ENCODE results near the gene SMIM17.

SMIM17 gene

DNA sequence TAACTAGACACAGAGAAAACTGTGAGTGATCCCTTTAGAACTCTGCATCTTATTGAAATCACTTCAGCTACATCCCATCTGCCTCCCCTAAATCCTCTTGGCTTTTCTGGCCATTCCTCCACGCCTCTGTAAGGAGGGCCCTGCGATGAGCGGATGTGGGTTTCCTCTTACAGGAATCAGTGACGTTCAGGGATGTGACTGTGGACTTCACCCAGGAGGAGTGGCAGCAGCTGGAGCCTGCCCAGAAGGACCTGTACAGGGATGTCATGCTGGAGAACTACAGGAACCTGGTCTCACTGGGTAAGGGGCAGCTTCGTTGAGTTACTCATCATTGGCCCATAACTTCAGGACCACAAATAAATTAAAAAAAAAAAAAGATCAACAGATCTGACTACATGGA lies 29.3 kb upstream of the SMIM17 start:
- no peaks in the 10 kb centered on the region for H3K27me3 ChIP-seq (ENCODE audit: control insufficient read depth, insufficient read depth, low read length)
- peaks cover 3% of the 10 kb centered on the region for H3K36me3 ChIP-seq (ENCODE audit: control insufficient read depth, insufficient read depth, low read length)
- H3K9me3 ChIP-seq (ENCODE audit: control insufficient read depth, insufficient read depth, low read length) = peaks cover 18% of the 10 kb centered on the region
- no peak overlapping the region for H3K9ac ChIP-seq (ENCODE audit: low read depth, low read length)
- no peak overlapping the region for H3K4me3 ChIP-seq (ENCODE audit: low read depth, low read length)
- no peaks in the 10 kb centered on the region for H3K4me1 ChIP-seq (ENCODE audit: control insufficient read depth, insufficient read depth, low read length)

DNA sequence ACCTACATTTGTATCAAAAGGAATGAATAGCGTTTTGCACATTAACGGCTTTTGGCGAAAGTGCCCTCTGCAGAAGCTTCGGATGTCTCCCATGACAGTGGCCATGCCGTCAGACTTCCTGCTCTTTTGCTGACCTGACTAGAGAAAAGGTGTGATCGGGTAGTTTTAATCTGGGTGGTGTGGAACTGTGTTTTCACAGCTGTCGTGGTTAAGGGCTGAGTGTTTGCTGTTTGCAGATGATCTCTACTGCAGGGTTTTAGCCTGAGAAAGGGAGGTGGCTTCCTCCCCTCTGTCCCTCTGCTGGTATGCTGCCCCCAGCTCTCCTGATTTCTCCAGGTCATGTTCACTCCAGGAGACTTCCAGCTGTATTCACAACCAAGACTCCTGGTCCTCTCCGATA lies 25.4 kb upstream of the SMIM17 start:
- no peaks in the 10 kb centered on the region for H3K27me3 ChIP-seq (ENCODE audit: control insufficient read depth, insufficient read depth, low read length)
- peaks cover 14% of the 10 kb centered on the region for H3K9me3 ChIP-seq (ENCODE audit: control insufficient read depth, insufficient read depth, low read length)
- H3K4me3 ChIP-seq (ENCODE audit: low read depth, low read length) = no peak overlapping the region
- H3K9ac ChIP-seq (ENCODE audit: low read depth, low read length) = no peak overlapping the region
- H3K4me1 ChIP-seq (ENCODE audit: control insufficient read depth, insufficient read depth, low read length) = no peaks in the 10 kb centered on the region
- peaks cover 14% of the 10 kb centered on the region for H3K36me3 ChIP-seq (ENCODE audit: control insufficient read depth, insufficient read depth, low read length)

DNA sequence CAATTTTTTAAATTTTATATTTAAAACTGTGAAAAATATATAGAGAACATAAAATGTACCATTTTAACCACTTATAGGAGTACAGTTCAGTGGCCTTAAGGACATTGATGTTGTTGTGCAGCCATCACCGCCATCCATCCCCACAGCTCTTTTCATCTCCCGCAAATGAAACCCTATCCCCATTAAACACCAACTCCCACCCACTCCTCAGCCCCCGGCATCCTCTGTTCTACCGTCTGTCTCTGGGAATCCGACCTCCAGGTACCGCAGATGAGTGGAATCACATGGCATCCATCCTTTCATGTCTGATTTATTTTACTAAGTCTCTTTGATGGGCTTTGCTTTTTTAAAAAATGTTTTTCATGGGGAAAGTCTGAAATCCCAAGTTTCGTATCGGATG lies 23.8 kb upstream of the SMIM17 start:
- no peak overlapping the region for H3K4me3 ChIP-seq (ENCODE audit: low read depth, low read length)
- no peaks in the 10 kb centered on the region for H3K4me1 ChIP-seq (ENCODE audit: control insufficient read depth, insufficient read depth, low read length)
- H3K9ac ChIP-seq (ENCODE audit: low read depth, low read length) = no peak overlapping the region
- no peaks in the 10 kb centered on the region for H3K27me3 ChIP-seq (ENCODE audit: control insufficient read depth, insufficient read depth, low read length)
- peaks cover 12% of the 10 kb centered on the region for H3K9me3 ChIP-seq (ENCODE audit: control insufficient read depth, insufficient read depth, low read length)
- H3K36me3 ChIP-seq (ENCODE audit: control insufficient read depth, insufficient read depth, low read length) = peaks cover 20% of the 10 kb centered on the region

DNA sequence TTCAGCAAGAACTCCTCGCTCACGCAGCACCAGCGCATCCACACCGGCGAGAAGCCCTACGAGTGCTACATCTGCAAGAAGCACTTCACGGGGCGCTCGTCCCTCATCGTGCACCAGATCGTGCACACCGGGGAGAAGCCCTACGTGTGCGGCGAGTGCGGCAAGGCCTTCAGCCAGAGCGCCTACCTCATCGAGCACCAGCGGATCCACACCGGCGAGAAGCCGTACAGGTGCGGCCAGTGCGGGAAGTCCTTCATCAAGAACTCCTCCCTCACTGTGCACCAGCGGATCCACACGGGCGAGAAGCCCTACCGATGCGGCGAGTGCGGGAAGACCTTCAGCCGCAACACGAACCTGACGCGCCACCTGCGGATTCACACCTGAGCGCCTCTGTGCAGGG lies 20.6 kb upstream of the SMIM17 start:
- Histone ChIP-seq H3K4me3 (ENCODE audit: low read depth, low read length) (no peak overlapping the region), H3K4me1 (ENCODE audit: control insufficient read depth, insufficient read depth, low read length) (no peaks in the 10 kb centered on the region), H3K9ac (ENCODE audit: low read depth, low read length) (no peak overlapping the region), H3K9me3 (ENCODE audit: control insufficient read depth, insufficient read depth, low read length) (peaks cover 17% of the 10 kb centered on the region), H3K36me3 (ENCODE audit: control insufficient read depth, insufficient read depth, low read length) (peaks cover 20% of the 10 kb centered on the region), H3K27me3 (ENCODE audit: control insufficient read depth, insufficient read depth, low read length) (no peaks in the 10 kb centered on the region)

DNA sequence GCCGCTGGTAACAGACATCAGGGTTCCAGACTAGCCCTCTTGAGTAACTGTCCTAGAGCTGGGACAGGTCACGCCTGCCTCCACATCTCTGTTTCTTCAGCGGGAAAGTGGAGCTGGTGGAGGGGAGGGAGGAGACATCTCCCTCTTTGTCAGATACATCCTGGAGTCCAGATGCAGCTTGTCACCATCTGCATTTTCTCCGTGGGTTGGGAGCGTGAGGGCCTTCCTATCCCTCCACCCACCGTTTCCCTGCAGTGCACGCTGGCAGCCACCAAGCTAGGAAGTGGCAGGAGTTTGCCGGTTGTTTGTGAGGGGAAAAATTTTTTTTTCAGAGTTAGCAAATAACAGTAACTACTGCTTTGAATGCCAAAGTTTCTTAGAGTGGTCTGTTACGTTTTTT lies 20.0 kb upstream of the SMIM17 start:
- Histone ChIP-seq H3K4me1 (ENCODE audit: control insufficient read depth, insufficient read depth, low read length) (no peaks in the 10 kb centered on the region), H3K9ac (ENCODE audit: low read depth, low read length) (no peak overlapping the region), H3K36me3 (ENCODE audit: control insufficient read depth, insufficient read depth, low read length) (peaks cover 20% of the 10 kb centered on the region), H3K27me3 (ENCODE audit: control insufficient read depth, insufficient read depth, low read length) (no peaks in the 10 kb centered on the region), H3K4me3 (ENCODE audit: low read depth, low read length) (no peak overlapping the region), H3K9me3 (ENCODE audit: control insufficient read depth, insufficient read depth, low read length) (peaks cover 13% of the 10 kb centered on the region)

DNA sequence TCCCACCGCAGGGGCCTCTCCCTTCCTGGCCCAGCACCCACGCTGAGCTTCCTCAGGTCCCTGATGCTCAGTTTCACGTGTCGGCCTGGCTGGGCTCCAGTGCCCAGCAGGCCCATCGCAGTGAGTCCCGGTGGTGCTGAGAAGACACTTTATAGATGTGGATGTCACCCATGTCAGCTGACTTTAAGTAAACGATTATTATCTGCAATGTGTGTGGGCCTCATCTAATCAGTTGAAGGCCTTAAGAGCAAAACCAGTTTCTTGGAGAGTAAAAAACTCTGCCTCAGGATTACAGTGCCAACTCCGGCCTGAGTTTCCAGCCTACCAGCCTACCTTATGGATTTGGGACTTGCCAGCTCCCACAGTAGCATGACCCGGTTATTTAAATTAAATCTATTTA lies 17.3 kb upstream of the SMIM17 start:
- peaks cover 13% of the 10 kb centered on the region for H3K9me3 ChIP-seq (ENCODE audit: control insufficient read depth, insufficient read depth, low read length)

DNA sequence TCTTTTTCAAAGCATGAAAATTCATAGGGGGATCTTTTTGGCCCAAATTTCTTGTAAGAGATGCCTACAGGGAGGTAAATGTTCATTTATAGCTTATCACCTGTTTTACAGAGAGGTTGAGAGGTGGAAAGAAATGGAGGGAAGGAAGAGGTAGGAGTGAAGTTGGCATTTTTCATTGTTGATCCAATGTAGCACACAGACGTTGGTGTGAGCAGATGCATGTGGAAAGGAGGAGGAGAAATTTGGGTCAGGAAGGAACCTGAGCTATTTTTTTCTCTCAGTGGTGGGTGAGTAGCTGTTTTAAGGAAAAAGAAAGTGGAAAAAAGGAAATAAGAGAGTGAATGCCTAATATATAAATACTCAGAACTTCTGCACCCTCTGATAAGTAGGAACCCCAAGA lies 9.9 kb upstream of the SMIM17 start:
- Histone ChIP-seq H3K36me3 (ENCODE audit: control insufficient read depth, insufficient read depth, low read length) (no peaks in the 10 kb centered on the region), H3K9me3 (ENCODE audit: control insufficient read depth, insufficient read depth, low read length) (peaks cover 5% of the 10 kb centered on the region)

More for the DNA sequence above, 17.3 kb upstream of the SMIM17 start:
- H3K27me3 ChIP-seq (ENCODE audit: control insufficient read depth, insufficient read depth, low read length) = no peaks in the 10 kb centered on the region
- no peak overlapping the region for H3K4me3 ChIP-seq (ENCODE audit: low read depth, low read length)
- no peaks in the 10 kb centered on the region for H3K4me1 ChIP-seq (ENCODE audit: control insufficient read depth, insufficient read depth, low read length)
- H3K36me3 ChIP-seq (ENCODE audit: control insufficient read depth, insufficient read depth, low read length) = peaks cover 17% of the 10 kb centered on the region
- no peak overlapping the region for H3K9ac ChIP-seq (ENCODE audit: low read depth, low read length)

DNA sequence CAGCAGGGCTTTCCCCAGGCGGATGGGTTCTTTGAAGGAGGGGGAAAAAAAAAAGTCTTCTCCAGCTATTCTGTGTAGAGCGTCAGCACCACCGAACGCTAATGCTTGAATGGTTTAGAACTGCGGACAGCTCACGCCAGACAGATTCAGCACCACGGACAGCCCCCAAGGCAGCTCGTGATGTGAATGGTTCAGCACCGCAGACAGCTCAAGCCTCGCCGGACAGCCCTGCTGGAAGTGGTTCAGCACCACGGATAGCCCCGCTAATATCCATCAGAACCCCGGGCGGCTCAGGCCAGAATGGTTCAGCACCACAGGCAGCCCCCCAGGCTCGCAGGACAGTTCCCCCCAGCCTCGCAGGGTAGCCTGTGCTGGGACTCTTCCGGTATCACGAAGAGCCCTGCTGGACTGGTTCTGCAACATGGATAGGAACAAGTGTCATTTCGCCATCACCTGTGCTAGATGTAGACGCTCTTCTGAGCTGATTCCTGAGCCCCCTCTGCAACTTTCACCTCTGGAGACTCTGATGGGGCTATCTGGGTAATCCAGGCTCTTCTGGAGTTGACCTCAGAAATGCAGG lies 4.9 kb upstream of the SMIM17 start:
- Histone ChIP-seq H3K27me3 (ENCODE audit: control insufficient read depth, insufficient read depth, low read length) (no peaks in the 10 kb centered on the region), H3K4me3 (ENCODE audit: low read depth, low read length) (no peak overlapping the region), H3K9me3 (ENCODE audit: control insufficient read depth, insufficient read depth, low read length) (peaks cover 5% of the 10 kb centered on the region), H3K36me3 (ENCODE audit: control insufficient read depth, insufficient read depth, low read length) (no peaks in the 10 kb centered on the region), H3K4me1 (ENCODE audit: control insufficient read depth, insufficient read depth, low read length) (no peaks in the 10 kb centered on the region), H3K9ac (ENCODE audit: low read depth, low read length) (no peak overlapping the region)

More for the DNA sequence above, 9.9 kb upstream of the SMIM17 start:
- H3K4me1 ChIP-seq (ENCODE audit: control insufficient read depth, insufficient read depth, low read length) = no peaks in the 10 kb centered on the region
- no peak overlapping the region for H3K9ac ChIP-seq (ENCODE audit: low read depth, low read length)
- H3K4me3 ChIP-seq (ENCODE audit: low read depth, low read length) = no peak overlapping the region
- no peaks in the 10 kb centered on the region for H3K27me3 ChIP-seq (ENCODE audit: control insufficient read depth, insufficient read depth, low read length)

DNA sequence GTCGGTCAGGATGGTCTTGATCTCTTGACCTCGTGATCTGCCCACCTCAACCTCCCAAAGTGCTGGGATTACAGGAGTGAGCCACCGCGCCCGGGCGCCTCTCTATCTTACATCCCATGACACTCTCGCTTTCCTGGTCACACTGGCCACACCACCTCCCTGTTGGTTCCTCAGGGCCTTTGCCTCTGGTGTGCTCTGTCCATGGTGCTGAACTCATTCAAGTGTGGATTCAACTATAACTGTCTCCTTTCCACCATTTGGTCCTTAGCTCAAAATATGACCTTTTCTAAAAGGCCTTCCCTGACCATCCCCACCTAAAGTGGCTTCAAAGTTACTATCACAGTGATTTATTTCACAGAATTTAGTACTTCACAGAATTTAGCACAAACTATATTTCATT lies 3.7 kb upstream of the SMIM17 start:
- Histone ChIP-seq H3K9ac (ENCODE audit: low read depth, low read length) (no peak overlapping the region), H3K9me3 (ENCODE audit: control insufficient read depth, insufficient read depth, low read length) (peaks cover 5% of the 10 kb centered on the region), H3K27me3 (ENCODE audit: control insufficient read depth, insufficient read depth, low read length) (no peaks in the 10 kb centered on the region), H3K36me3 (ENCODE audit: control insufficient read depth, insufficient read depth, low read length) (no peaks in the 10 kb centered on the region), H3K4me1 (ENCODE audit: control insufficient read depth, insufficient read depth, low read length) (no peaks in the 10 kb centered on the region), H3K4me3 (ENCODE audit: low read depth, low read length) (no peak overlapping the region)

DNA sequence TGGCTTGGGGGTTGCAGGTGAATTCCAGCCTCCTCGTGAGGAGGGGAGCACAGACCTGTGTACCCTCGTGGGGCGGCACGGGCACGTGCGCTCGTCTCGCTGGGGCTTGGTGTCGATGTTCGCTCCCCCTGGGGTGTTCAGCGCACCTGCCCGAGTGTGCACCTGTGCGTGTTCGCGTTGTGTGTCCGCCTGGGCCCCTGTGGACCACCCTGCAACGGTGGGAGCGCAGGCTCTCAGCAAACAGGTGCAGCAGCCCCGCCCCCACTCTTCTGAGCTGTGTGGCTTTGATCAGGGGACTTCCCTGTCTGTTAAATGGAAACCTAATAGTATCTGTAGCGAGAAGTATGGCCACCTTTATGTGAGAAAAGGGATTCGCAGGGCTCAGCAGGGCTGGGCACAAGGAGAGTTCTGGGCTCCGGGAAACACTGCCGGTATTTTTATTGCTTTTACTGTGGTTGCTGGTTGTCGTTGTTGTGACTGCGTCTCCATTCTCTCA lies 549 bp downstream of the SMIM17 start:
- H3K4me1 ChIP-seq (ENCODE audit: control insufficient read depth, insufficient read depth, low read length) = no peaks in the 10 kb centered on the region
- no peak overlapping the region for H3K9ac ChIP-seq (ENCODE audit: low read depth, low read length)
- no peak overlapping the region for H3K4me3 ChIP-seq (ENCODE audit: low read depth, low read length)
- H3K36me3 ChIP-seq (ENCODE audit: control insufficient read depth, insufficient read depth, low read length) = no peaks in the 10 kb centered on the region
- H3K9me3 ChIP-seq (ENCODE audit: control insufficient read depth, insufficient read depth, low read length) = peaks cover 33% of the 10 kb centered on the region
- no peaks in the 10 kb centered on the region for H3K27me3 ChIP-seq (ENCODE audit: control insufficient read depth, insufficient read depth, low read length)

DNA sequence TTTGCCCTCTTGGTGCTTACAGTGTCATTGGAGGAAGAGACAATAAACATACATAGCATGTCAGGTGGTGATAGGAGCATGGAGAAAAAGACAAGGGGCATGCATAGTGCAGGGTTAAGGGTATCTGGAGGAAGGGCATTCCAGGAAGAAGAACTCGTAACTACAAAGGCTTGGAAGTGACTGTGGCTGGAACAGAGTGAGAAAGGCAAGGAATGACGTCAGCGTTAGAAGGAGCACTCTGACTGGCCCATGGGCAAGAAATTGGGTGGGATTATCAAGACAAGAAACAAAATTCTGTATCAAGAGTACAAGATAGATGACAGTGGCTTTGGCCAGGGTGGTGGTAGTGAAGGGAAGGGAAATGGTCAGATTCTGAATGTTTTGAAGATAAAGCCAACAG lies 11.2 kb downstream of the SMIM17 start:
- no peaks in the 10 kb centered on the region for H3K36me3 ChIP-seq (ENCODE audit: control insufficient read depth, insufficient read depth, low read length)
- peaks cover 23% of the 10 kb centered on the region for H3K9me3 ChIP-seq (ENCODE audit: control insufficient read depth, insufficient read depth, low read length)
- no peaks in the 10 kb centered on the region for H3K4me1 ChIP-seq (ENCODE audit: control insufficient read depth, insufficient read depth, low read length)
- H3K4me3 ChIP-seq (ENCODE audit: low read depth, low read length) = no peak overlapping the region
- no peak overlapping the region for H3K9ac ChIP-seq (ENCODE audit: low read depth, low read length)
- no peaks in the 10 kb centered on the region for H3K27me3 ChIP-seq (ENCODE audit: control insufficient read depth, insufficient read depth, low read length)

DNA sequence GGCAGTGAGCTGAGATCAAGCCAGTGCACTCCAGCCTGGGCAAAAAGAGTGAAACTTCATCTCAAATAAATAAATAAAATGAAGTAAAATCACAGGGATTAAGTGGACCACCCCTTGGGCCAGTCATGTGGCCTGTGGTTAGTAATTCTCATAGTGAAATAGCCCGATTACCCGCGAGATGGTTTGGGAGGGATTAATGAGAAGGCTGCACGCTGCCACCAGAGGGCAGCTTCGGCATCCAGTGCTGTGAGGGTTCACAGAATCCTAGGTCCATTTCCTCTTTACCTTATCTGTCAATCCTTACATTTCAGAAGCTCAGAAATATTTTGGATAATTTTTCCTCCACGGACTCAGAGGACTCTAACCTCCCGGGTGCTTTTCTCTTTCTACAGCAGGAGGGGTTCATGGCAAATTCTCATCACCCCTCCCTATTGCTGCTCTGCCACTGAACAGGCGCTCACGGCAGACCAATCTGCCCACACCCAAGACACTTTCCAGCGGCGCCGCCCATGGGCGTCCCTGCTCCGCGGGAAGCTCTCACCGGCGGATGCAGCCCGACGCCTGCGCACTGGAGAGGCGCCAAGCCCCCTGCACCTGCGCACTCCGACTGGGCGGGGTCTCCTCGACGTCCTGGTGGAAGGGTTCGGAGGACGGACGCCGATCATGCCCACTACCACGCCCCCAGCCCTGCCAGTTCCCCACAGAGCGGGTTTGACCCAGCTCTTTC lies 17.6 kb downstream of the SMIM17 start:
- no peaks in the 10 kb centered on the region for H3K27me3 ChIP-seq (ENCODE audit: control insufficient read depth, insufficient read depth, low read length)
- H3K4me3 ChIP-seq (ENCODE audit: low read depth, low read length) = no peak overlapping the region
- peaks cover 13% of the 10 kb centered on the region for H3K9me3 ChIP-seq (ENCODE audit: control insufficient read depth, insufficient read depth, low read length)

More for the DNA sequence above, 17.6 kb downstream of the SMIM17 start:
- Histone ChIP-seq H3K4me1 (ENCODE audit: control insufficient read depth, insufficient read depth, low read length) (no peaks in the 10 kb centered on the region), H3K36me3 (ENCODE audit: control insufficient read depth, insufficient read depth, low read length) (no peaks in the 10 kb centered on the region), H3K9ac (ENCODE audit: low read depth, low read length) (no peak overlapping the region)
